Sigmoid colon (tissue), 3 donors: ENCODE data around the gene G6PD.

Source experiments
- POLR2A ChIP-seq, 2 donors: fragments of 450-650 bp; IDR thresholded peaks; one replicate each; pipeline ENCODE4 v1.6.1; 2016; ENCODE audit warnings: antibody characterized with exemption in 2 of 2, mild to moderate bottlenecking in 2 of 2, moderate library complexity in 2 of 2
- TF ChIP-seq, protein P1 (sequence below), 4 experiments: fragments of 450-650 bp in 3 of 4; fragments of 200-600 bp in 1 of 4; IDR thresholded peaks; one replicate each; pipeline ENCODE4 v1.5.1; 2016 to 2019; ENCODE audit warnings: antibody characterized with exemption in 4 of 4, mild to moderate bottlenecking in 3 of 4, moderate library complexity in 2 of 4

- TF ChIP-seq, protein P1, sequence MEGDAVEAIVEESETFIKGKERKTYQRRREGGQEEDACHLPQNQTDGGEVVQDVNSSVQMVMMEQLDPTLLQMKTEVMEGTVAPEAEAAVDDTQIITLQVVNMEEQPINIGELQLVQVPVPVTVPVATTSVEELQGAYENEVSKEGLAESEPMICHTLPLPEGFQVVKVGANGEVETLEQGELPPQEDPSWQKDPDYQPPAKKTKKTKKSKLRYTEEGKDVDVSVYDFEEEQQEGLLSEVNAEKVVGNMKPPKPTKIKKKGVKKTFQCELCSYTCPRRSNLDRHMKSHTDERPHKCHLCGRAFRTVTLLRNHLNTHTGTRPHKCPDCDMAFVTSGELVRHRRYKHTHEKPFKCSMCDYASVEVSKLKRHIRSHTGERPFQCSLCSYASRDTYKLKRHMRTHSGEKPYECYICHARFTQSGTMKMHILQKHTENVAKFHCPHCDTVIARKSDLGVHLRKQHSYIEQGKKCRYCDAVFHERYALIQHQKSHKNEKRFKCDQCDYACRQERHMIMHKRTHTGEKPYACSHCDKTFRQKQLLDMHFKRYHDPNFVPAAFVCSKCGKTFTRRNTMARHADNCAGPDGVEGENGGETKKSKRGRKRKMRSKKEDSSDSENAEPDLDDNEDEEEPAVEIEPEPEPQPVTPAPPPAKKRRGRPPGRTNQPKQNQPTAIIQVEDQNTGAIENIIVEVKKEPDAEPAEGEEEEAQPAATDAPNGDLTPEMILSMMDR (IDR thresholded peaks at IDR 0.05) = no peak
- TF ChIP-seq POLR2A (IDR thresholded peaks at IDR 0.05) = no peak
These were observed 58.1 kb downstream of the G6PD start for GRCh38 chrX:154488336-154489075.
